ENCODE data around the gene ECD. TPM values are rescaled to one million over a fixed set of nuclear protein-coding genes. Genes with fewer than 3 reads are reported as not detected.

The ECD gene
- total RNA-seq, result 6.2 TPM

- H3K9me3 ChIP-seq, result no peaks in the 10 kb centered on the region
- peaks cover 0 to 19% of the 10 kb centered on the region in 2 donors for H3K4me1 ChIP-seq
- H3K36me3 ChIP-seq, result peaks cover 0 to under 1% of the 10 kb centered on the region in 2 donors
- intact Hi-C loops (cut with DNase I), result loop anchor here (1.0 to 10.0 kb wide), 4 partner anchors 56 to 813 kb away; partner anchors contain the start of genes DNAJB12, DNAJC9, NUDT13 and P4HA1
- peak within 1 kb of the TSS; percentile 82 to 88 for H3K4me3 ChIP-seq
- peak; percentile 84 to 97 for DNase-seq (ENCODE audit: low spot score in 2 of 2)
- H3K27me3 ChIP-seq, result no peaks in the 10 kb centered on the region
- TF ChIP-seq CTCF (IDR thresholded peaks at IDR 0.05), result peak in 2 of 3 experiments; percentile 30 to 49
- H3K27ac ChIP-seq, result peak within 1 kb of the TSS; percentile 96 to 97
Measured at GRCh38 chr10:73167783-73168464, at the start of gene ECD, which contains the start of gene FAM149B1. Gene ECD (minus strand): TSS chr10:73168008. CDS start chr10:73163937, 4,071 bp downstream. Gene FAM149B1 (plus strand): TSS chr10:73168119. CDS start chr10:73168340, 221 bp downstream.

- TF ChIP-seq CTCF (IDR thresholded peaks at IDR 0.05), result no peak
- no peak overlapping the region for H3K27ac ChIP-seq
- intact Hi-C loops (cut with DNase I), result no loop called here
- DNase-seq (ENCODE audit: low spot score in 2 of 2), result no peak
- no peaks in the 10 kb centered on the region for H3K27me3 ChIP-seq
- H3K9me3 ChIP-seq, result no peaks in the 10 kb centered on the region
- H3K36me3 ChIP-seq, result peaks cover 10 to 21% of the 10 kb centered on the region in 2 donors
- no peaks in the 10 kb centered on the region for H3K4me1 ChIP-seq
- H3K4me3 ChIP-seq, result no peak overlapping the region
Measured at GRCh38 chr10:73215749-73216148, 47.9 kb upstream of the ECD start.

GRCh38 chr10:73211106-73211811 is 43.5 kb upstream of the ECD start:
- H3K27me3 ChIP-seq, result no peaks in the 10 kb centered on the region

GRCh38 chr10:73210395-73211105 is 42.7 kb upstream of the ECD start:
- Histone ChIP-seq H3K4me3 (no peak overlapping the region), H3K27ac (no peak overlapping the region), H3K36me3 (peaks cover 3 to 27% of the 10 kb centered on the region in 2 donors), H3K4me1 (no peaks in the 10 kb centered on the region), H3K9me3 (no peaks in the 10 kb centered on the region), H3K27me3 (no peaks in the 10 kb centered on the region)
- DNase-seq (ENCODE audit: low spot score in 2 of 2), result no peak
- no peak for TF ChIP-seq CTCF (IDR thresholded peaks at IDR 0.05)
- intact Hi-C loops (cut with DNase I), result no loop called here

More at GRCh38 chr10:73211106-73211811, 43.5 kb upstream of the ECD start:
- Histone ChIP-seq H3K4me1 (no peaks in the 10 kb centered on the region), H3K4me3 (no peak overlapping the region), H3K27ac (no peak overlapping the region), H3K36me3 (peaks cover 3 to 28% of the 10 kb centered on the region in 2 donors), H3K9me3 (no peaks in the 10 kb centered on the region)
- intact Hi-C loops (cut with DNase I), result no loop called here
- no peak for DNase-seq (ENCODE audit: low spot score in 2 of 2)
- no peak for TF ChIP-seq CTCF (IDR thresholded peaks at IDR 0.05)

GRCh38 chr10:73209705-73210104 is 41.9 kb upstream of the ECD start:
- Histone ChIP-seq H3K9me3 (no peaks in the 10 kb centered on the region), H3K27ac (no peak overlapping the region), H3K4me1 (no peaks in the 10 kb centered on the region), H3K36me3 (peaks cover 3 to 27% of the 10 kb centered on the region in 2 donors), H3K27me3 (no peaks in the 10 kb centered on the region), H3K4me3 (no peak overlapping the region)
- intact Hi-C loops (cut with DNase I), result no loop called here
- no peak for TF ChIP-seq CTCF (IDR thresholded peaks at IDR 0.05)
- DNase-seq (ENCODE audit: low spot score in 2 of 2), result no peak

All from ascending aorta (tissue), 2 donors.